Activated T-cell treated with anti-CD3 and anti-CD28 coated beads for 48 hours (primary cell): Measurements from ENCODE around the gene LCOR.
"Not testable (repeated sequence)": the region's sequence is repeated elsewhere in the genome, so short reads cannot be mapped to it uniquely, and the experiment has no call there.

Experiments
- DNase-seq: peaks from one replicate; pipeline ENCODE4 v3.0.0-alpha.2; 2020; ENCODE audit warnings: low read depth

The LCOR gene

DNA sequence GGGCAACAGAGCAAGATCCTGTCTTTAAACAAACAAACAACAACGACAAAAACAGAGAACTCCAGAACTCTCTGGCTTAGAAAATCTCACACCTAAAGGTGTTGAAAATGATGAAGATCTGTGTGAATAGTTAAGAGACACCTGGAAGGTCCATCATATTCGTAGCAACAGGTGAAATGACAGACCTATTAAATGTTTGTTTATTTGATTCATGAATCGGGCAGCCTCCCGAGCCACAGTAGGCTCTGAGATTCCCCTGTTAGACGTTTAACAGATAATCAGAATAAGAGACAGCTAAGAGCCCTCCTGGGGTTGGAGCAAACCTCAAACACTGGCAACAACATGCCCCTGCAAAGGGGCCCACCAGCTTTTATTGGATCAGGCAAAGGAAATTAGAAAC, 103.7 kb downstream of the LCOR start:
- no peak for DNase-seq

DNA sequence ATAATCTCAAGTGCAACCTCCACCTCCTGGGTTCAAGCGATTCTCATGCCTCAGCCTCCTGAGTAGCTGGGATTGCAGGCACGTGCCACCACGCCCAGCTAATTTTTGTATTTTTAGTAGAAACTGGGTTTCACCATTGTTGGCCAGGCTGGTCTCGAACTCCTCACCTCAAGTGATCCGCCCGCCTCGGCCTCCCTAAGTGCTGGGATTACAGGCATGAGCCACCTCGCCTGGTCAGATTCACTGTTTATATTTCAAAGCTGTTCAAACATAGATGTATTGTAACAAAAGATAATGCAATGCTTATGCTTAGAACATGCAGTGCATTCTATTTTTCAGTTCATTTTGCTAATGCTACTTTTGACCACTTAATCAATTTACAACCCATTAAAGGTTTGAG, 111.1 kb downstream of the LCOR start:
- DNase-seq = not testable (repeated sequence)

DNA sequence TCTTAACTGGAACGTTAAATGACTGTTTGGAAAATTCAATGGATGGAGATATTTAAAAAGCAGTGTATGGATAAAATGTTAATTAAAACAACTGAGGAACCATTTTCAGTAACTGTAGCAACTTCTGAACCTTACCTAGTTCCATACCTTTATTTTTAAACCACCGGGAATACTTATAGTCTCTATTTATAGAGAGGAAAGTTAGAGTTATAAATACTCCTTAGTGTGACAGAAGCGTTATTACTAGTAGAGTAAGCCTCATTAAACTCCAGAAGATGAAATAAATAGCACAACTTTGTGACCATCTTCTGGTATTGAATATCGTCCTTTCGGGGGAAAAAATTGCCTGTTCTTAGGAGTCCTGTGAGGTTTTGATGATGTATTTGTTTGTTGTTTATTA, 114.9 kb downstream of the LCOR start:
- no peak for DNase-seq

DNA sequence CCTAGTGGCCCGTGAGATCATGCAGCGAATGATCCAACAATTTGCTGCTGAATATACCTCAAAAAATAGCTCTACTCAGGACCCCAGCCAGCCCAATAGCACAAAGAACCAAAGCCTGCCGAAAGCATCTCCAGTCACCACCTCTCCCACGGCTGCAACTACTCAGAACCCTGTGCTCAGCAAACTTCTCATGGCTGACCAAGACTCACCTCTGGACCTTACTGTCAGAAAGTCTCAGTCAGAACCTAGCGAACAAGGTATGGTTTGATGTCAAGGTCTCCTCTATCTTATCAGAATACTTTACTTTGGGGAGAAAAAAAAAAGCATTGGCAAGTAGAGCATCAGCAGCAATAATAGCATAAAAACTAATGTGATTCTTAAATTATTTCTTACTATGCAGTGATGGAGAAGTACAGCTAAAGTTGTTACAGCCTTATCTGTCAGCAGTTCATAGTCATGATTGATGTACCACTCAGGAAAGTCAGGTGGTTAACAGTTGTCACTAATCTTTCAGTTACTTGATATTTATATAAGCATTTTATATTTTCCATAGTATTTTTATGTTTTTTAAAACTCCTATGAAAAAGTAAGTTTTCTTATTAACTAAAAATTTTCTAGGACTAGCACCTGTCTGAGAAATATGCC, 117.1 kb downstream of the LCOR start:
- DNase-seq = no peak

DNA sequence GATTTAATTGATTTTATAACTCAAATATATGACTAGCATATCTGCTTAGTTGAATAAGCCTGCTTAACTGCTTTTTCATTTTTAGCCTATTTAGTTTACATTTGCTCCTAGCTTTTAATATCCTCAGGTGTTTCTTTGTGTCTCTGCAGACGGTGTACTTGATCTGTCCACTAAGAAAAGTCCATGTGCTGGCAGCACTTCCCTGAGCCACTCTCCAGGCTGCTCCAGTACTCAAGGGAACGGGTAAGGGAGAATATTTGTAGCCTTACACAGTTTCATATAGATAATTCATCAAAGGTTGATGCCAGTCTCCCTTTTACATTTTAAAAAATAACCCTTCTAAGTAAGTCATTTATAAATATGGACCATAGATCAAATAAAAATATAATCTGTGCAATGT, 119.9 kb downstream of the LCOR start:
- DNase-seq = no peak

DNA sequence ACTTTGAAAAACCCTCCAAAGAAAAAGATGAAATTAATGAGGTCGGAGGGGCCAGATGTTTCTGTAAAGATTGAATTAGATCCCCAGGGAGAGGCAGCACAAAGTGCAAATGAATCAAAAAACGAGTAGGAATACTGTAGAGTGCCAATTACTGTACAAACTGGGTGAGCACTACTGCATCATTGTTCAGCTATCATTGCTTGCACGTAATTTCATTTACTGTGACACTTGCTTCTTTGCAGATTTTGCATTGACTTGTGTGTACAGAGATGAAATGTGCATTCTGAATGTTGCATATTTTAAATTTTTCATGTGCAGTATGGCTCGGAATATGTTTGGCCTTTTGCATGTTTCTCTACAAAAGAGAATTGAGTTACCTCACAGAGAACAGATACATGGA, 123.7 kb downstream of the LCOR start:
- no peak for DNase-seq

DNA sequence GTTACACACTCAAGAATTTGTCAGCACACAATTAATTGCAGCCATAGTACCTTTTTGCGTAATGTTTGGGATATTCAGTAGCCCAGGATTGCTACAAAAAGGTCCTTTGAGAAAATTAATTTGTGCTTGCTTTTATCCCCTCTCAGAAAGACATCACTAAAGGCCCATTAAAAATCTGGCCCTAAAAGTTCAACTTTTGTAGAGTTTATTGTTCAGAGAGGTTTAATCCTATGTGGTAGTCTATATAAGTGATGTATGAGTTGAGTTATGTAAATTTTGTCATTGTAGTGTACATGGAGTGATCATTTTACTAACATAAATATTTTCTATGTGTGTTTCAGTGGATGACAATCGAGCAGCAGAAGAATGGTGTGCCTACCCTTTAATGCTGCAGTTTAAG, 126.0 kb downstream of the LCOR start:
- no peak for DNase-seq

DNA sequence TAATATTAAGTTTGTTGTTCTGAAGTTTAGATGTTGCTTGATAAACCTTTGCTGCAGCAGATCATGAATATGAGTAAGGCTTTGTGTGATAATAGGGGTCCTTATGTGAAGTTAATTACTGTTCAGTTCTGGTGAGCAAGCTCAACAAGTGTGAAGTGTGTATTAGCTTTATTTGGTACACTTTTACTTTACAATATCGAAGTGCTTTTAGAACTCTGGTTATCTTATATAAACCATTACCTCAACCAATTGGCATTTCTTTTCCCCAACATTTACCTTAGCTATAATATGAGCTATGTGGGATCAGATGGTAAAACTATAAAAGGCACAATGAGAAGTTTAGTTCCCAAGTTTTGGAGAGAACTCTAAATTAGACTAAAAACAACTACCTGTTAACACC, 127.6 kb downstream of the LCOR start:
- no peak for DNase-seq

DNA sequence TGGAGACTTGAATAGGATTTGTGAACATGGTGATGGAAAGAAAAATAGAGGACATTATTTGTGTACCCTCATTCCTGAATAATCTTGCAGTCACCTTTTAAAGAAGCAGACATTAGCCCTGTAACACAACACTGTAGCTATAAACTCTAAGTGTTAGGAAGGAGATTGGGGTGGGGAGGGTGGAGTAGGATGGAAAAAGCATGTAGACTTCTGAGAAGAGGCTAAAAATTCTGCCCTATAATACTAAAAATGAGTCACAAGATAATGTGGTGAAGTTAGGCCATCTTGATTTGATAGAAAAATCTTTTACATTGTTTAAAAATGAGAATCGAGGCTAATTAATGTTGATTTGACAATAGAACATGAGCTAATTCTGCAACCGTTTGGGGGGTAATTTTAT, 128.8 kb downstream of the LCOR start:
- DNase-seq = no peak

DNA sequence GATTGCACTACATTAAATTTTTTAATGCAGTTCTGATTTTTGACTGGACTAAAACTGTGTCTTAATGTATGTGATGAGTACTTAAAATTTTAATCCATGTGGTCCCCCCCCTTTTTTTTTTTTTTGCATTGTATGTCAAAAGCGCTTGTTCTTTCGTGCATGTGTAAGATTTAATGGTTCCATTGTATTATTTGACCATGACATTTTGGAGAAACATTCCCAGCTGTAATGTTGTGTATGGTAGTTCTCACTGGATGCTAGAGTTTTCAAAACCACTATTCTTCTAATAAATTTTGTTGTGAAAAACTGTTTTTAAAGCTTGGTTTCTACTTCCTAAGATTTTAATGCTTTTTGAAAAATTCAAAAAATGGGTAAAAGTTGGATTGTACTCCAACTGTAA, 132.0 kb downstream of the LCOR start:
- DNase-seq = no peak

DNA sequence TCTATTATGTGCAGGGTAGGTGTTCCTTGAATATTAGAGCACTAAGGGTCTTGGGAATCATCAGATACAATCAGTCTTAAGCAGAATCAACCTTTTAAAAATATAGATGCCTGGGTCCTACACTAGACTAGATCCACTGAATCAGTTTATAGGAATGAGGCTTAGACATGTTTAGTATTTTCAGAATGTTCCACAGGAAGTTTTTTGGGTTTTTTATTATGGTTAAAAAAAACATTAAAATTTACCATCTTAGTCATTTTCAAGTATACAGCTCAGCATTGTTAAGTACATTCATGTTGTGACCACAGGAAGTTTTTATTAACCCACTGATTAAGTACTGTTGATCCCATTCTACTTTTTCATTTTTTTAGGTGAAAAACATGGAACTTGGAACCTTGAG, 135.7 kb downstream of the LCOR start:
- no peak for DNase-seq

DNA sequence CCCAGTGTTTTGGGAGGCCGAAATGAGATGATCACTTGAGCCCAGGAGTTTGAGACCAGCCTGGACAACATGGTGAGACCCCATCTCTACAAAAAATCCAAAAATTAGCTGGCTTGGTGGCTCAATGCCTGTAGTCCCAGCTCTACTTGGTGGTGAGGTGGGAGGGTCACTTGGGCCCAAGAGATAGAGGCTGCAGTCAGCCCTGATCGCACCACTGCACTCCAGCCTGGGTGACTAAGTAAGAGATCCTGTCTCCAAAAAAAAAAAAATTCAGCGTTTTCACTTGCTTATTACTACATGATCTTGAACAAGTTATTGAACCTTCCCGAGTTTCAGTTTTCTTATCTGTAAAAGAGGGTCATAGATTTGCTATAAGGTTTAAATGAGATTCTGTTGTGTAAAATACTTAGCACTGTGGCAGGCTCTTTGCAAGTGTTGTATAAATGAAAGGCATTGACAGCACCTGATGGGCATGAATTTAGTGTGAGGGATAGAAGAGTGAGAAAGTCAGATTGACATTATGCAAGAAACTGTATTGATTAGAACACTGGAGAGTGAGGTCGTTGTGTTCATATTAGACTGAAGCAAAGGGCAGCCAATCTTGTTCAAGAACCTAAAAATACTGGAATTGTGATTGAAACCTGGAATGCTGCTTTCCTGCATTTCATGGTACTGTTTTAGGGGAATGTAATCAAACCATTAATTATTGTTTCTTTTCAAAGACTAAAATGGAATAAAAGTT, 136.8 kb downstream of the LCOR start:
- no peak for DNase-seq

DNA sequence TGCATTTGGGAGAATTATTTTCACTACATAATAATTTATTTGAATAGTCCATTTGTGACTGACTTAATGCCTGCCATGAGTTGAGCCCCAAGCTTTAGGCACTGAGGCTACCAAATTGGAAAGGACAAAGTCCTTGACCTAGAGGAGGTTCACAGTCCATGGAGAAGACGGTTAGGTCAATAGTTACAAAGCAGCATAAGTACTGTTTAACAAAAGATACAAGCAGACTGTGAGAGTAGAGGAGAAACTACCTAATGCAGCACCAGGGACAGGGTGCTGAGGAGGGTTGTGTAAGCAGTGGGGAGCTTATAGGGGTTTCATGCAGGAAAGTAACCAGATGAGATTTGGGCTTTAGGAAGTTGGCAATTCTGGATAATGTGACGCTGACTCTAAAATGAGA, 139.2 kb downstream of the LCOR start:
- DNase-seq = no peak

DNA sequence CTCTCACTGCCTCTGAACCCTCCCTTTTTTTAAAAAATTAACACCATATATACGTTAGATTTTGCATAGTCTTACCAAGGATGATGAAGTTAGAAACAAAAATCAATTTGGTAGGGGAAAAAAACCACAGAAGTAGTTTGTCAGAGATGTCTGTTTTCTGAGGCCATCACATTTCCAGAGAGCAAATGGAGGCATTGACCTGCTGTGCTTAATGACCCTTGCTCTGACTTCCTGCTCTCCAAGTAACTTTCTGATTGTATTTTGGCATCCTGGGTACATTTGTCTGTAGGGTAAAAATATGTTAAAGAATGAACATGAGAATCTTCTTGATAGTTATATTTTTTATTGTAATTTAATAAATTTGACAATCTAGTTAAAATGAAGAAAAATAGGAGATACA, 140.2 kb downstream of the LCOR start:
- no peak for DNase-seq

DNA sequence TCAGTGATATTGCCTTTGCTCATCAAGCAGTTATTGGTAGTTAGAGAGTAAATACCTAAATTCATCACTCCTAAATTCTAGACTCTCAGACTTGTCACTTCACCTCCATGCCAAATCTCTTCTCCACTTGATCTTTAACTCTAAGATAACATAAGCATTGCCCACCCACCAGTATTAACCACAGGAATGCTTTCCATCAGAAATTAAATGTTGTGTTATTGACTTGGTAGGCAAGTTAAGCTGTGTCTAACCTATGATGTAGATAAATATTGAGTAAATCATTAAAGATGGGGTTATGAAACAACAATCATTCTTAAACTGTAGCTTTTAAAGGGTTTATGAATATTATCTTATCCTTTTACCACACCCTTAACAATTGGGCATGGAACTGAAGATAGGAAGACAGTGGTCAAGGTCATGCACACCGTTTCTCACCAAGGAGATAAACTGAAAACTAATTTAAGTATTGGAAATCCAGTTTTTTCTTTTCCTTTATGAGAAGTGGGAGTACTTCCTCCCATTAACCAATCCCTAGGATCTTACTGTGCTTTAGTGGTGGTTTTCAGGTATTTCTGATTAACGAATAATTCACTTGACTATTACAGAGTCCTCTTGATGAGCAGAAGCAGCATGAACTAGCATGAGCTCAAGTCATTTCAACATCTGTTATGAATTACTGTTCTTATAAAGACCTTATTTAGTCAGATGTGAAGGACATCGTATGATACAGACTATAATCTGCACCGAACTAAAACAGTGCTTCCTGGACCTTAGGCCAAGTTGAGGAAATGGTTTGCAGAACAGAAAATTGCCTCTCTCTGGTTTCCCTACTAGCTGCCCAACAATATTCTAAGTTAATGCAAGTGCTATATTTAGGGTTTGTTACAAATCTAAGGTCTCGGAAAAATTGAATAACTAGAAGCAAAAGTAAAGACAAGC, 142.0 kb downstream of the LCOR start:
- no peak for DNase-seq

DNA sequence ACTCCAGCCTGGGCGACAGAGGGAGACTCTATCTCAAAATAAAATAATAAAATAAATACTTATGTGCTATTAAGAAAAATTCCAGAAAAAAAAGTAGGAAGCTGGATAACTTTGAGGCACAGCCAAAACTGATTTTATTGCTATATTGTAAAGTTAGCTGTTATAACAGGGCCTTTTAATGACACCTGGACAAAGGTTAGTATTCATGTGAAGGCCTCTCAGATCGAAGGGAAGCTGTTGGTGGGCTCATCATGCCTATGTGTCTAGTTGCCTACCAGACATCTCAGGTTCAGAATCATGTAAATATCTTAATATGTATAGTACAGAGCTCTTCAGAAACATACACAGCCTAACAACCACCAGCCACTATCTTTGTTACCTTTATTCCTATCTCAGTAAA, 143.0 kb downstream of the LCOR start:
- DNase-seq = no peak

DNA sequence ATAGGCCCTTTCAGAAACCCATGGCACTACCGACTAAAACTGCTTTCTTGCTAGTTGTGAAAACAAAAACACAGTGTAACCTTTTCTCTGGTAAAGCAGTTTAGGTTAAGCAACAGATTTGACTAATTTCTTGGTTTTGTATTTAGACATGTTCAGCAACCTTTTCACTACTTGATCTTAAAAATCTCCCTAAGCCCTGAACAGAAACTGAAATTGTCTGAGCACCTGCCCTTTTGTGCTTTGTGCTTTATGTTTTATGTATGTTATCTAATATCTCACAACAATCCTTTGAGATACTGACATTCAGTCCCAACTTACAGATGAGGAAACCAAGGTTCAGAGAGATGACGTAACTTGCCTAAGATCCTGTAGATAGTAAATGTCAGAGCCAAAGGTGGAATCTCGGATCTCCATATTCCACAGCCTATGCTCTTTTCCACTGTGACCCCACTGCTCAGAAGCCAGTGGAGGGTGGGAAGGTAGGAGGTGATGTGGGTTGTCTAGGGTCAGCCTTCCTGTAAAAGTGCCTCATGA, 146.6 kb downstream of the LCOR start:
- no peak for DNase-seq

DNA sequence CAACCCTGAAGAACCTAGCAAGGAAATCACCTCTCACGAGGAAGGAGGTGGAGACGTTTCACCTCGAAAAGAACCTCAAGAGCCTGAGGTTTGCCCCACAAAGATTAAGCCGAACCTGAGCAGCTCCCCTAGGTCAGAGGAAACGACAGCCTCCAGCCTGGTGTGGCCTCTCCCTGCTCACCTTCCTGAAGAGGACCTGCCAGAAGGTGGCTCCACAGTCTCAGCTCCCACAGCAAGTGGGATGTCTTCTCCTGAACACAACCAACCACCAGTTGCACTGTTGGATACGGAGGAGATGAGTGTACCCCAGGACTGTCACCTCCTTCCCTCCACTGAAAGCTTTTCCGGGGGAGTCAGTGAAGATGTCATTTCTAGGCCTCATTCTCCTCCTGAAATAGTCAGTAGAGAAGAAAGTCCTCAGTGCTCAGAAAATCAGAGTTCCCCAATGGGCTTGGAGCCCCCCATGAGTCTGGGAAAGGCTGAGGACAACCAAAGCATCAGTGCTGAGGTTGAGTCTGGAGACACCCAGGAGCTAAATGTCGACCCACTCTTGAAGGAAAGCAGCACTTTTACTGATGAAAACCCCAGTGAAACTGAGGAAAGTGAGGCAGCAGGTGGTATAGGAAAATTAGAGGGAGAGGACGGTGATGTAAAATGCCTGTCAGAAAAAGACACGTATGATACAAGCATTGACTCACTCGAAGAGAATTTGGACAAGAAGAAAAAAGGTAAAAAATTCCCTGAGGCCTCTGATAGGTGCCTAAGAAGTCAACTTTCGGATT, 150.2 kb downstream of the LCOR start:
- DNase-seq = no peak

DNA sequence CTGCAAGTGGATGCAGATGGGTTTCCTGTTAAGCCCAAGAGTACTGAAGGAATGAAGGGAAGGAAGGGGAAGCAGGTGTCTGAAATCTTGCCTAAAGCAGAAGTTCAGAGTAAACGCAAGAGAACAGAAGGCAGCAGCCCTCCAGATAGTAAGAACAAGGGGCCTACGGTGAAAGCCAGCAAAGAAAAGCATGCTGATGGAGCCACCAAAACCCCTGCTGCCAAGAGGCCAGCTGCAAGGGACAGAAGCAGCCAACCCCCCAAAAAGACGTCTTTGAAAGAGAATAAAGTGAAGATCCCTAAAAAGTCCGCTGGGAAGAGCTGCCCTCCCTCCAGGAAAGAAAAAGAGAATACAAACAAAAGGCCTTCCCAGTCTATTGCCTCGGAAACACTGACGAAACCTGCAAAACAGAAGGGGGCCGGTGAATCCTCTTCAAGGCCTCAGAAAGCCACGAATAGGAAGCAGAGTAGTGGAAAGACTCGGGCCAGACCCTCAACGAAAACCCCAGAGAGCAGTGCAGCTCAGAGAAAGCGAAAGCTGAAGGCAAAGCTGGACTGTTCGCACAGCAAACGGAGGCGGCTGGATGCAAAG, 152.5 kb downstream of the LCOR start:
- DNase-seq = no peak

DNA sequence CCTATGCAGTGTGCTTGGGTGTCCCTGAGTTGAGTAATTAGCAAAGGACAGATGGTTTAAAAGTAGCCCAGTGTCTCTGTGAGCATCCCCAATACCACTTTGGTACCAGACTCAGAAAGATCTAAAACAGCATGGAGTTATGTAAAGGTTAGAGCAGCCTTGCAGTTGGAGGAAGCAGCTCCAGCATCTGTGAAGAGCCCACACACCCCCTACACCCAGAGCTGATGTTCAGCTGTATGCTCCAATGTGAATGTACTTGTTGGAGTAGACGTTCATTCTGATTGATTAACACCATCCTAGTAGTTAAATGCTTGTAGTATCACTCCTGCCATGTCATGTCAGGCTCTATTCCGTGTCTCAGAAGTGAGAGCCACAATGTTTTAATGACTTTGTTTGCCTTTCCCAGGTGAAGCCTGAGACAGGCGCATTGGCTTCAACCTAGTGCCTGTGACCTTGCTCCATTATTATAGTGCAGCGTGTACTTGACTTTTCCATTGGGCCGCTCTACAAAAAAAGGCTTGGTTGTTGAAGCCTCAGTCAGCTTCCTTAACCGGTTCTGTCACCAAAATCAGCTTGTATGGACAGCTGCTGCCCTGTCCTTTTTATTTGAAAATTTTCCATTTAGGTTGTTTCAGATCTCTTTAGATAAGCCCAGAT, 154.2 kb downstream of the LCOR start:
- DNase-seq = no peak
